Activated CD4-positive, alpha-beta T cell treated with anti-CD3 and anti-CD28 coated beads, Interleukin-2, amount 50 U/mL, for 48 hours (primary cell): ENCODE measurements around the gene AXIN2.
A peak's percentile ranks its signal among the peaks of the same experiment; 100 is the strongest.

Experiments used
- DNase-seq, 2 experiments: peaks; one replicate each; pipeline ENCODE4 v3.0.0-alpha.2; 2020

AXIN2 gene, protein sequence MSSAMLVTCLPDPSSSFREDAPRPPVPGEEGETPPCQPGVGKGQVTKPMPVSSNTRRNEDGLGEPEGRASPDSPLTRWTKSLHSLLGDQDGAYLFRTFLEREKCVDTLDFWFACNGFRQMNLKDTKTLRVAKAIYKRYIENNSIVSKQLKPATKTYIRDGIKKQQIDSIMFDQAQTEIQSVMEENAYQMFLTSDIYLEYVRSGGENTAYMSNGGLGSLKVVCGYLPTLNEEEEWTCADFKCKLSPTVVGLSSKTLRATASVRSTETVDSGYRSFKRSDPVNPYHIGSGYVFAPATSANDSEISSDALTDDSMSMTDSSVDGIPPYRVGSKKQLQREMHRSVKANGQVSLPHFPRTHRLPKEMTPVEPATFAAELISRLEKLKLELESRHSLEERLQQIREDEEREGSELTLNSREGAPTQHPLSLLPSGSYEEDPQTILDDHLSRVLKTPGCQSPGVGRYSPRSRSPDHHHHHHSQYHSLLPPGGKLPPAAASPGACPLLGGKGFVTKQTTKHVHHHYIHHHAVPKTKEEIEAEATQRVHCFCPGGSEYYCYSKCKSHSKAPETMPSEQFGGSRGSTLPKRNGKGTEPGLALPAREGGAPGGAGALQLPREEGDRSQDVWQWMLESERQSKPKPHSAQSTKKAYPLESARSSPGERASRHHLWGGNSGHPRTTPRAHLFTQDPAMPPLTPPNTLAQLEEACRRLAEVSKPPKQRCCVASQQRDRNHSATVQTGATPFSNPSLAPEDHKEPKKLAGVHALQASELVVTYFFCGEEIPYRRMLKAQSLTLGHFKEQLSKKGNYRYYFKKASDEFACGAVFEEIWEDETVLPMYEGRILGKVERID

DNA sequence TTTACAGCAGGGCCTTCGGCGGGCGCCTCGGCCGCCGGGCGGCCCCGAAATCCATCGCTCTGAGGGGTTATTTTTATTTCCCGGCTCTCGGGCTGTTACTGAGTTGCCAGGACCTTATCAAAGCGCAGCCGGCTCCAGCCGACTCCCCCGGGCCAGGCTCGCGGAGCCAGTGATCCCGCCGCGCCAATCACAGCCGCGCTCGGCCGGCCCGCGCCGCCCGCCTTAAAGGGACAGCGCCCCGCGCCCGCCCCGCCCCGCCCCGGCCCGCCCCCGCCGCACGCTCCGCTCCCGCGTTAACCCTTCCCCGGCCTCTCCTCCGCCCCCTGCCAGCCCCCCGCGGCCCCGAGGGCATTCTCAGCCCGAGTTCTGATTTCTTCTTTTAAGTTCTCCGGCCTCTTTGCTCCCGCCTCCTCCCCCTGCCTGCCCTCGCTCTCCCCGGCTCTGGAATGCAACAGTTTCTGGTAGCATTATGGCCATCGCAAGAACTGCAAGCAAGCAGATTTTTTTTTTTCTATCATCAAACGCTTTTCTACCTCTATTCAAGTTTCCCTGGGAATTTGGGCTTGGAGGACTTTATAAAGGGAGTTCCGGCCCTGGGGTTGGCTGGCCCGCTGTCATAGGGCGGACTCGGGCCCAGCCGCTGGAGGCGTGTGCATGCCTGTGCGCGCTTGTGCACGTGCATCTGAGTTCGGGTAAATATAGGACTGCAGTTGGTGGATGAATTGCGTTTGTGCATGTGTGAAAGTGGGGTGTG lies at the start of gene AXIN2:
AXIN2 (minus strand) TSS at position 197 of the 754 bp plus-strand sequence. CDS start 3,028 bp downstream, outside the sequence.
- DNase-seq = peak; percentile 85 to 86

DNA sequence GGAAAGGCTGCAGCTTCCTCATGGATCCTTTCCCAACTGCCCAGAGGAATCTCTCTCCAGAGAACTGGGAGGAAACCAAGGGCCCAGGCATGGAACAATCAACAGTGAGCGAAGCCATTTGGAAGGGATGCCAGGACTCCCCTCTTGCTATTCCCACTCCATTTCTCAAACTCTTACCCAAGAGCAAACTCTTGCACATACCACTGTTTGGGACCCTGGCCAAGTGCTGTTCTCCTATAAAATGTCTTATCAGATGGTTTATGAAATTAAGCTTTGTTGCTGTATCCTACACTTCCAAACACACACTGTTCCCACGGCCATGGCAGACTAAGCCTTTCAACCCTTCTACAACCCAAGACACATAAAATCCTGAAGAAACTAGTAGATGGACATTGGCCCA lies 48.3 kb upstream of the AXIN2 start:
- no peak for DNase-seq

DNA sequence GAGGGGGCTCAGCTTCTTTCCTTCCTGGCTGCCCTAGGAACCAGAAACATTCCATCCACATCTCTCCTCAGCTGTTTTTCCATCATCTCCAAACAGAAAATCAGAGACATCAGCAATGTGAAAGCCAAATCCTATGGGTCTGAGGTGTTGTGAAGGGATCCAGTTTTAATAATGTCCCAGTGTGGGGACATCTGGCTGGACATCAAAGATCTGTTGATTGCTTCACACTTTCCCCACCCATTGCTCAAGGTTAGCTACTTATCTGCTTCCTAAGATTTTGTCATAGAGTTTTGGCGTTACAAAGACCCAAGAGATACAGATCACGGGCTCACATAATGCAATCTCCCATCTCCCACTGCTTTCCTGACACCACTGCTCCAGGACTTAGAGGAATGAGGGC lies 47.8 kb upstream of the AXIN2 start:
- no peak for DNase-seq

DNA sequence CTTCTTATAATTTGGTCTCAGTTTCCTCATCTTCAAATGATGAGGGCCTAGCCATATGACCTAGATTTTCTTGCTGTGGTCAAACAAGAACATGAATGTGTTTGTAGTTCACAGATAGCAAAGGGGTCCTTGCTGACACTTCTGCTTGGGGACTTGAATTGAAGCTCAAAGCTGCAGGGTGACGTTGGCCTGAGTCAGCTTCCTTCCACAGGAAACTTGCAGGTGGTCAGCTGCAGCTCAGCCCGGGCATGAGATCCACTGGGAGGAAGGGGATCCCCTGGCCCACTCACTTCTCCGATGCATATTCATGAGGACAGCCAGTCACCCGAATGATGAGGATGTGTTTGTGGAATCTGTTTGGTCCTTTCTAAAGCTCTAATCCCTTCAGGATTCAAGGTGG lies 42.6 kb upstream of the AXIN2 start:
- DNase-seq = no peak

DNA sequence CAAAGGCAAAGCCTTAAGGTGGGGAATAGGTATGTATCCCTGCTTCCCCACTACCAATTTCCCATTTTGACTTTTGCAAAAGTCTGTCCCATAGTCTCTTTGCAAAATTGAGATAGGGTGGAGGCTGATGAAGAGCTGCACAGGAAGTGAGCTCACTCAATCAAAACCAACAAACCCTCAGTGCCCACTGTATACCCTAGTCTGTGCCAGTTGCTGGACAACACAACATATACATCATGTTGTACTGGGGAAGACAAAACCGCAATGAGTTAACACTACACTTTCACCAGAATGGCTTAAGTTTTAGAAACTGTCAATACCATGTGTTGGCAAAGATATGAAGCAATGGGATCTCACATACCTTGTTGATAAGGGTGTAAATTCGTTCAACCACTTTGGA lies 40.4 kb upstream of the AXIN2 start:
- no peak for DNase-seq

DNA sequence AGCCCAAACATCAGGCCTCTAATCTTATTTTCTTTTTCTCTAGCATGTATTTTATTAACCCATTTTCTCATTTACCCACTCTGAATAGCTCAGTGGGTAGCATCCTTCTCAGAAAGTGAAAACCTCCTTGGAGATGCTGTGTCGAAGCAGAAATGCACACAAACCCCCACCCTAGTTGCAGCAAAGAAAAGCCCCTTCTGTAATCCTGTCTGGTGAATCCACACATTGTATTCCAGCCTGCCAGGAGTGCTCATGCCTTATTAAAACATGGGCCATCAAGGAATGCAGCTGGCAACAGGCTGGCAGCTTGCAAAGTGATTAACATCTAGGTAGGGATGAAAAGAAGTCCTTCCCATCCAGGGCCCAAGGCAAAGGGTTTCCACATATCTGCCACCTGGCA lies 39.7 kb upstream of the AXIN2 start:
- no peak for DNase-seq

DNA sequence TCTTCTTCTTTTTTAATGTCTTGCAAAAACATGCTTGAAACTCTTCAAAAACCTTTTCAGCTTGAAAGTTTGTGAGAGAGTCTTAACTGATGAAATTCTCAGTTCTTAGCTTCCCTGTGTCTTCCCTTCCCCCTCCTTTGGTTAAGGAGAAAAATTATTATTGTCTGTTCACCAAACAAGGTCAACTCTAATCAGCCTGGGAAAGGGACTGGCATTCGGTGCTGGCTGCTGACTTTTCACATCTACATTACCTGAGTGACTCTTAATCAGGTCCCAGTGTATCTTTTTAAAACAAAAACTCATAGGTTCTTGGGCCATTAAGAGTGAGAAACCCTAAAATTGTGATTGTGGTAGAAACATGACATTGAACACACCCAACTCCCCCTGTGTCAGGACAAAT lies 39.1 kb upstream of the AXIN2 start:
- no peak for DNase-seq

DNA sequence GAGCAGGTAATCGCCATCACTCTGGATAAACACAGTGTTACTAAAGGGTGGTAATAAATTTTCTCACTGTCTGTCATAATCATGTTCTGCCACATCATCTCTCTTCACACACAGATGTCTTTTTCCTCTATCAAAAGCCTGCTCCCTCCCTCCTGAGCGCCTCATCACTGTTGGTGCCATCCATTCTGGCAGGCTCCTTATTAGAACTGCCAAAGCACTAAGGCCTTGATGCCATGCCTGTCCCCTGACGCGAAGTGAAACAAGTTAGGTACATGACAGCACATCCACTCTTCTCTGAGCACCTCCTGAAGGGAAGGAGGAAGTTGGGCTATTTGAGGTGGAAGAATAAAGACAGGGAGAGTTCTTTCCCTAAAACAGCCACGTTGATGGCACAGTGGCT lies 38.2 kb upstream of the AXIN2 start:
- DNase-seq = no peak

DNA sequence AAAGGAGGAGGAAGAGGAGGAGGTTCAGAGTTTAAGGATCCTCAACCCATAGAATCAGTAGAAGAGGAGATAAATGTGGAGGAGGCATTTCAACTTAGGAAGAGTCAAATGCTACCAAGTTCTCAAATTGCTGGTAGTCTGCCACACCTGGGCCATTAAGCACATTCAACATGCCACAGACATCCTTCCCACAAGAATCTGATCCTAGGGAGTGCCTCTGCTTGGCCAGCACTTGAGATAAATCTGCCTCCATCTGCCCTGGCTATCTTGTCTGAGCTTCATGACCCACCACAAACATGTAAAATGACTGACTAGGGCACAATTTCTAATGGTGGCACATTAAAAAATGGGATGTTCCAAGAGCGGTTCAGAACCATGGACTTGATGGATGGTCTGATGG lies 37.3 kb upstream of the AXIN2 start:
- no peak for DNase-seq

DNA sequence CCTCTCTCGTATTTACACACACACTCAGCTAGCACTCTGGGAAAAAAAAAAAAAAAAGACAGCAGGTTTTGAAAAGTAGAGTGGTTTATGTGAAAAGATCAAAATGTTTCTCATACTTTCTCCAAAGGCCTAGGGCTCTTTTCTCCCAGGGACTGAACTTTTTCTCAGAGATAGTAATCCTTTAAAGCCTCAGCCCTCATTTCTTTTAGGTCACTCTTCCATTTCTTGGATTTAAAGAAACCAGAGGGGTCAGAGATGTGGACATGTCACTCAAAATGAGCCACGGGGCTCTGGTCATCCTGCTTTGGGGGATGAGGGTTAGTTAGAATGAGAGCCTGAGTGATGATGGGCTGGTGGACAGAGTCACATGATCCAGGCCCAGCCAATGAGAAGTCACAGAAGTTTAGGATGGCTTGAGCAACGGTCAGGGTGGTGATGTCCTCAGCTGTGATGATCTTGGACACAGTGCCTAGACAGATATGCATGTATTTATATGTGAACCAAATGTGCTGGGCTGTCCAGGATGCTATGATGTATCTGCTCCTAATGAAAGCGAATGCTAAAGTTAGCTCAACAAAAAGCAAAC lies 33.7 kb upstream of the AXIN2 start:
- no peak for DNase-seq

DNA sequence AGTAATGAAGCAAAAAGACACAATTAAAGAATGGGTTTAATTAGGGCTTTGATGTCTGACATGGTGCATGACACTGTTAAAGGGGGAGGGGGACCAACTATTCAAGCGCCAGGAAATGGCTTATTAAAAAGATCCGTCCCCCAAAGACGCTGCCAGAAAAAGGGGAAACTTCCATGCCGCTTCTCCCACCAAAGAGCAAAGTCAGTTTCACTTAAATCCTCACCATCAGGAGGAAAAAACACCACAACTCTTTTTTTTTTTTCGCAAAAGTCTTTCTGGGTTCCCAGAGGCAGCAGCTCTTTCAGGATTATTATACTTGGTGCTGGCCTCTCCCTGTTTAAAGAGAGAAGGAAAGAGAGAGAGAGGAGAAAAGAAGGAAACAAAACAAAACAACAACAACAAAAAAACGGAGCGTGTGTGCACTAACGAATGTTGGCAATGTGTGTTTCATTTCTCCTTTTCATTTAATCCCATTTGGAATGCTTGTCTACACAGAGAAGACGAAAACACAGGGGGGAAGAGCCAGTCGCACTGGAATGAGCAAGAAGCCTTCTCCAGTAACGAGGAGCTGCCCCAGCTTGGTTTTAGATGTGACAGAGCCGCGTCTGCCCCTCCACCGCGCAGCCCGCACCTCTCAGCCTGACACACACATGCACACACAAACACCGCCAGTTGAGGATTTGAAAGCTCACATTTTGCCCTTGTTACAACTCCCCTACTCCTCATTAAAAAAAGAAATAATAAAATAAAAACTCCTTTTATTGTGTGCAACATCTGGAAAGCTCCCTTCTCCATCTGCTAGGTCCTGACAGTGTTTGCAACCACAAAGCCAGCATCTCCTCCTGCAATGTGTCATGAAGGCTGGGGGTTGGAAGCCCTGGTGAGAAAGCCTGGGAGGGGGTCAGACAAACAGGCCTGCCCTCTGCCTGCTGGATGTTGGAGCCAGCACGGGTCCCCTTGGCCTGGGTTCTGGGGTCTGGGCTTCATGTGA lies 32.7 kb upstream of the AXIN2 start:
- DNase-seq = peak in 1 of 2 experiments; percentile 20

DNA sequence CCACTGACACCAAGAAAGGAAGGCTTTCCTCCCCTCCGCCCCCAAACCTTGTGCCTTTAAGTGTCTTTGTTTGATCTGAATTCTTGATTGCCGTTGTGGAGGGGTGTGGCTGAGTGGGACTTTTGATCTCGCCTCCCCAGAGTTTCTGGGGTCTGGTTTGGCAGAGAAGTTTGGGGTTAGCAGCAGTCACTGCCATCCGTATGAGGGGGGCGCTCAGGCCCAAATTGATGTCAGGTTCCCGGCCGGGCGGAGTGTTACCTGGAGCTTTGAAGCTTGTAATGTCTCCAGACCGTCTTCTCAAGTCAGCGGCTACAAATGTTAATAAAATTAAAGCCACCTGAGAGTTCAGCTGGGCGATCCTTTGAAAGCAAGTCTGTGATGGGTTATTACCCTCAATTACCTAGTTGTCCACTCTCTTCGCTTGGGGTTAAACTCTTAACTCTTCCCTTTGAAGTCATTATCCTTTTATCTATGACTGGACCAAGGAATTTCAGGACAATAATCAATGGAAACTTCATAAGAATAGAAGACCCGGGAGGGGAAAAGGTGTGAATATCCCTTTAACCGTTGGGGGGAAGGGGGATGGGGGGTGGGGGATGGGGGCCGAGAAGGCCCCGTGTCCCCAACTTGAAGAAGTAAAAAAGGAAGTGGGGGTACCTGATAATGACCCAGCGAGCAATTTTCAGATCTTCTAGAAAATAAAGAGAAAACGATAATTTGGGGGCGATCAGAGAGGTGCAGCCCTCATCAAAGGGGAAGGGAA lies 31.8 kb upstream of the AXIN2 start:
- DNase-seq = no peak

DNA sequence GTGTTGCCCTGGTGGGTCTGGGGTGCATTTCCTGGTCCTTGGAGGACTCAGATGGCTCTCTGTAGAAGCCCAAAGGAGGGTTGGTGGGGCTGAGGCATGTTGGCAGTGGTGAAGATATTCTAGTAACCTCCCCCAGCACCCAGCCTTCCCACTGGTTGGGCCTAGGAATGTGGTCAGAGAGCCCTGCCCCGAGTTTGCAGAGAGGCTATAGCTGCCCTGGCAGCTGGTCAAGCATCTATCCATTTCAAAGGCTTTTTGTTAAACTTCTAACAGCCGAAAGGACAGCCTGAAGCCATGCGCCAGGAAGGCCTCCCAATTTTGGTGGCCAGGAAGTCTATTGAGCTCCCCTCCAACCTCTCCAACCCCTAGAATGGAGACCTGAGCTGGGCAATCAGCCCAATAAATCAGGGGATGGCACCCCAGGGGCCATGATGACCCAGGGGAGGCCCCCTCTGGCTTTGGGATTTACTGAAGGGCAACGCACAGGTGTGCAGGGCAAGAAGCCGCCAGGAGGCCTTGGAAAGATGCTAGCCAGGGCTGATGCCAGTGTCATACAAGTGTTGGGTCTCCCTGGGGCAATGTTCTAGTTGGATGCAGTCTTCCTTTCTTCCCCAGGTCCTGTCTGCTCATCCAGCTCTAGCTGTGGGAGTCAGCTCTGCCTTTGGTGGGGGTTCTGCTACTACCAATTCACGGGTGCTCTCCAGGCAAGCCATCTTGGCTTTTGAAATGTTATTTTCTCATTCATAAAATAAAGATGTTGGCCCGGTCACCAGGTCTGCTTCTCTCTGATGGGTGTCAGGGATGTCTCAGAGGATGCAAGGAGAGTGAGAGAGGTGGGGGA lies 30.9 kb upstream of the AXIN2 start:
- DNase-seq = no peak

DNA sequence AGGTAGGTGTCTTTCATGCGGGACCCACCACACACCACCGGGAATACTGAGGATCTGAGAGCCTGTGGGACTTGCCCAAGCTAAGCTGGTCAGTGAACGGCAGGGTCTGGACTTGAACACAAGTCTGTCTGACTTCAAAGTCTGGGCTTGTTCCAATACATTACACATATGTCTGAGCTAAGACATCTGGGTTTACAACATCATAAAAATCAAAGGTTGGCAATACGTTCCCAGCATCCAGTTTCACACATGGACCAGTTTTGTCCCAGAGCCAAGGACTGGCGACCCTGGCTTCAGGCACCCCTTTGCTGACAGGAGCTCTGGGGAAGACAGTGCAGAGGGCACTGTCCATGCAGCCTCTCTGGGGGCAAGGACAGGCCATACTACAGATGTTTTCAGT lies 27.9 kb upstream of the AXIN2 start:
- DNase-seq = no peak

DNA sequence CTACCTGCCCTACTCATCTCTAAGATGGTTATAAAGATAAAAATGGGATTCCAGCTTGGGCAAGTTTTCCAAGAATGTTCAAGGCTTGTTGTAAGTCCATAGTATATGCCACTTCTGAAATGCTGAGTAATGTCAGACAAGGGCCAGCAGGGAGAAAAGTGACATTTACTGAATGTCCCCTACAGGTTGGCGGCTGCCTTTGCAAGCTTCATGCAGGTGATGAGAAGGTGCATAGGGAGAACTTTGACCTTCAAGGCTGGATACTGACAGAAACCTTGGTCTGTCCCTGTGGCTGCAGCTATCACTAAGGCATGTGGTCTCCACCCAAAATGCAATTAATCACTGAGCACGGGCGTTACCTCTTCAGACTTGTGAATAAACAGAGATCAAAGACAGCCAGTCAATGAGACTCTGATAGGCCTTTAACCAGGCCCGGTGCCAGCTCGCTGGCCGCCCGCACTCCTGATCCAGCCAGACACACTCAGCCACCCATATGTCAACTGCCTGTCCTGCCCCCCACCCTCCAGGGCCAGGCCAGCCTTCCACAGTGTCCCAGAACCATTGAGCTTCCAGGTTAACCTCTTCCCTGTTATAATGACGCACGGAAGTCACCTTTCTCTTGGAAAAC lies 26.8 kb upstream of the AXIN2 start:
- DNase-seq = no peak

DNA sequence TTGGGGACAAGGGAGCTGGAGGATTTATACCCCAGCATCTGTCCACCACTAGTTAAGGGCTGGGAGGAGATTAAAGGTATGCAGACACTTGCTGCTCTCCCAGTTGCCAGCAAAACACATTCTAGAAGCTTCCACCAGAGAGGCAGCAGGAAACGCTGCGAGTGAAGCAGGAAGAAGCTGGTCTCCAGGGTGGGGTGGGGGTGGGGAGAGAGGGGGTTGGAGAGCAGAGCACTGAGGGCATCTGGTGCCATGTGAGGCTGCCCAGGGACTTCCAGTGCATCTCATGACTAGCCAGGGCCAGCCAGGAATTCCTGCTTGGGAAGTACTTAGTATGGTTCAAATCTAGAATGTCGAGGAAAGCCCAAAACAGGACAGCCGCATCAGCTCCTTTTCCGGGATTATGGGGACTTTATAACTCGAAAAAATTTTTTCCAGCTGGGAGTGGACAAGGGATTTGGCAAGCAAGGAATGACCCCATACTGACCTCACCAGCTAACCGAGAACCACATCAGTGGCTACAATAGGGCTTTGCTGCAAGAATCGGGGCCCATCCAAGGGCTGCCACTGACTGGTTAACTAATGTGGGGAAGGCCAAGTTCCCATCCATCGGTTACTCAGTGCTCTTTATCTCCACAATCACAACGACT lies 26.2 kb upstream of the AXIN2 start:
- DNase-seq = no peak

DNA sequence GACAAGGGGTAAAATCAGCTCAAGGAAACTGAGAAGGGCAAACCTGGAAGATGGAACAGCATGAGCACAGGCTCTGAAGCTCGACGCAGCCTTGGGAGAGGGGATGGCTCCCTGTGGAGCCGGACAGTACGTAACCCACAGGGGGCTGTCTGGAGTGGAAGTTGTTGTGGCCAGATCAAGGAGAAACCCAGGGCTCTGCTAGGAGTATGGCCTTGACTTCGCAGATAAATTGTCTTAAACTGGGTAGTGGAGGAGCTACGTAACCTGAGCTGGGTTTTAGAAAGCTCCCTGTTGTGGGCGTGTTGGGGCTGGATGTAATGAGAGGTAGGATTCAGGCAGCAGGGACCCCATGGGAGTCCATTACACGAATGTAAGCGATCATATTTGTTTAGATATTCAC lies 25.5 kb upstream of the AXIN2 start:
- DNase-seq = no peak

DNA sequence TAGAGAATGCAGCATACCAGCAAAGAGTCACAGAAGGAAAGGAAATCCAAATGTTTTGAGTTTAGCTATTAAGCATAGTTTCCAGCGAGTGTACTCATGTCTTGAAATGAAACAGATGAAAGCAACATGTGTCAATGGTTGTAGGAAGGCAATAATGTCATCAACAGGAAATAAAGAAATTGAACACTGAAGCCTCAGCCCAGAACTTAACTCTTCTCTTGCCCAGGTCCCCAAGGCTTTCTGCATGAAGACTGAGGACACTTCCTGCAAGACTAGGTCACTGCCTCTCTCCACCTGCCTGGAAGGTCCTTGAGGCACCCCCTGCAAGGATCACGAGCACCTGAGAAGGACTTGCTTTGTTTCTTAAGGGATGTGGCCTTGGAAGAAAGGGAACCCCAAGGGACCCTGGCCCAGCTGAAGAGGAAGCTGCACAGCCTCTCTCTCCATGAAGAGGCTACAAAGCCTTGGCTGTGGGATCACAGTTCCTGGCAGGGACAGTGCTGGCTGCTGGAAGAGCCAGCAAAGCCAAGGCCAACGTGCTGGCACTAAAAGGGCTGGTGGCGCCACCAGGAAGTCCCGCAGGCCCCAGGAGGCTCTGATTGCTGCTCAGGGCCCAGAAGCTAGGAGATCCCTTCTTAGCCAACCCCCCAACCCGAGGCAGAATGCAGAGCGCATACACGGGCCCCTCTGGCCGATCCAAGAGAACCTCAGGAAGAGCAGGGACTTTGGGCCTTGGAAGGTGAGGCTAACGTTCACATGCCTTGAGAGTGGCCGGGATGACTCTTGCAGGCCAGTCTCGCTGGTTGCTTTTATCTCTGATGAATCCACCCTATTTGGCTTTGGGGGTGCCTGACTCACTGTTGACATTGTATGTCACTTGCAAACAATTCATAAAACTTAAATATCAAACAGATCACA lies 23.4 kb upstream of the AXIN2 start:
- DNase-seq = no peak
